IPS DF 4.7 (cell line): ENCODE measurements around the gene STAT5A.
A peak's percentile ranks its signal among the peaks of the same experiment; 100 is the strongest.

Experiments
- DNase-seq: peaks from one replicate; pipeline ENCODE4 v3.0.0-alpha.2; 2013; ENCODE audit warnings: low spot score; ENCODE audit errors: extremely low read depth

Gene STAT5A

GRCh38 chr17:42322382-42323267, 34.3 kb downstream of the STAT5A start:
- peak; percentile 94 for DNase-seq

GRCh38 chr17:42323268-42323773, 35.0 kb downstream of the STAT5A start:
- DNase-seq: no peak

- no peak for DNase-seq
These were observed 36.7 kb downstream of the STAT5A start for GRCh38 chr17:42325026-42325425.

- DNase-seq: no peak
These were observed 41.0 kb downstream of the STAT5A start for GRCh38 chr17:42329025-42329976.

- DNase-seq: no peak
These were observed 44.8 kb downstream of the STAT5A start for GRCh38 chr17:42333053-42333452.

GRCh38 chr17:42334677-42335076, 46.4 kb downstream of the STAT5A start:
- no peak for DNase-seq

- DNase-seq: no peak
These were observed 49.1 kb downstream of the STAT5A start for GRCh38 chr17:42337442-42337841.

- no peak for DNase-seq
These were observed 50.2 kb downstream of the STAT5A start for GRCh38 chr17:42338427-42338985.

- DNase-seq: no peak
These were observed 50.9 kb downstream of the STAT5A start for GRCh38 chr17:42339221-42339620.

GRCh38 chr17:42340691-42341127, 52.4 kb downstream of the STAT5A start:
- DNase-seq: no peak

- no peak for DNase-seq
These were observed 53.3 kb downstream of the STAT5A start for GRCh38 chr17:42341568-42341967.

GRCh38 chr17:42342242-42343008, 54.1 kb downstream of the STAT5A start:
- no peak for DNase-seq

- DNase-seq: no peak
These were observed 57.2 kb downstream of the STAT5A start for GRCh38 chr17:42345396-42346073.

GRCh38 chr17:42346481-42346880, 58.2 kb downstream of the STAT5A start:
- no peak for DNase-seq

GRCh38 chr17:42347198-42347597, 58.9 kb downstream of the STAT5A start:
- DNase-seq: no peak

GRCh38 chr17:42347606-42348005, 59.3 kb downstream of the STAT5A start:
- no peak for DNase-seq

- DNase-seq: no peak
These were observed 59.8 kb downstream of the STAT5A start for GRCh38 chr17:42348104-42348503.

GRCh38 chr17:42354956-42355843, 66.9 kb downstream of the STAT5A start:
- DNase-seq: no peak

- no peak for DNase-seq
These were observed 70.1 kb downstream of the STAT5A start for GRCh38 chr17:42358434-42358833.
